PC-9 (cell line): ENCODE data around the gene NPM1. TPM values are rescaled to one million over a fixed set of nuclear protein-coding genes. Genes with fewer than 3 reads are reported as not detected.
"Not testable (repeated sequence)": the region's sequence is repeated elsewhere in the genome, so short reads cannot be mapped to it uniquely, and the experiment has no call there.

Source experiments
- BruUV-seq: library from RNA; stranded (reverse); fragments of 400-500 nt; replicated peaks from 2 replicates; lab custom pipeline; 2021; lab: Mats Ljungman, UMichigan
- CTCF ChIA-PET: fragments of 300-600 bp; sonication (Branson Sonifier 250); formaldehyde crosslinking; loops from one replicate; lab custom pipeline; 2022; ENCODE audit warnings: antibody characterized with exemption; lab: Charles Lee
- POLR2A ChIA-PET: fragments of 300-600 bp; sonication (Branson Sonifier 250); formaldehyde crosslinking; loops from one replicate; lab custom pipeline; 2022; ENCODE audit warnings: antibody characterized with exemption; ENCODE audit not compliant: unreplicated experiment; lab: Charles Lee
- DNase-seq, 2 experiments: peaks; one replicate each; pipeline versions ENCODE4 v3.0.0 to v3.0.0-alpha.2; 2015 to 2022; ENCODE audit warnings: mixed read lengths in 1 of 2
- H2AFZ ChIP-seq: fragments of 200-600 bp; sonication (generic); 2 replicates; pipeline ENCODE4 v1.8.1; 2017; ENCODE audit warnings: antibody characterized with exemption
- H3F3A ChIP-seq: fragments of 200-600 bp; sonication (generic); 2 replicates; pipeline ENCODE4 v1.8.1; 2017; ENCODE audit warnings: antibody characterized with exemption, mild to moderate bottlenecking, low read depth; ENCODE audit not compliant: insufficient read depth
- H3K27ac ChIP-seq: fragments of 200-600 bp; sonication (generic); 2 replicates; pipeline ENCODE4 v1.6.1; 2016; ENCODE audit warnings: mixed run types
- H3K27me3 ChIP-seq: fragments of 200-600 bp; sonication (generic); 2 replicates; pipeline ENCODE4 v1.6.1; 2016; ENCODE audit warnings: low read depth, mixed run types; ENCODE audit not compliant: insufficient read depth
- H3K36me3 ChIP-seq: fragments of 200-600 bp; sonication (generic); 2 replicates; pipeline ENCODE4 v1.6.1; 2016; ENCODE audit warnings: low read depth, mixed run types
- H3K4me1 ChIP-seq: fragments of 200-600 bp; sonication (generic); replicated peaks from 2 replicates; pipeline ENCODE4 v1.6.1; 2016; ENCODE audit warnings: mixed run types; ENCODE audit not compliant: insufficient read depth
- H3K4me2 ChIP-seq: fragments of 200-600 bp; sonication (generic); 2 replicates; pipeline ENCODE4 v1.6.1; 2017; ENCODE audit warnings: mixed run types
- H3K4me3 ChIP-seq: fragments of 200-600 bp; sonication (generic); 2 replicates; pipeline ENCODE4 v1.6.1; 2016; ENCODE audit warnings: mixed run types
- H3K79me2 ChIP-seq: fragments of 200-600 bp; sonication (generic); 2 replicates; pipeline ENCODE4 v1.6.1; 2017; ENCODE audit warnings: low read depth, mixed run types
- H3K9me2 ChIP-seq: fragments of 200-600 bp; sonication (generic); 2 replicates; pipeline ENCODE4 v1.8.1; 2017; ENCODE audit warnings: mild to moderate bottlenecking; ENCODE audit not compliant: insufficient read depth
- H3K9me3 ChIP-seq: fragments of 200-600 bp; sonication (generic); 2 replicates; pipeline ENCODE4 v1.8.1; 2016; ENCODE audit warnings: low read depth; ENCODE audit not compliant: insufficient read depth
- H4K20me1 ChIP-seq: fragments of 200-600 bp; sonication (generic); 2 replicates; pipeline ENCODE4 v1.8.1; 2017; ENCODE audit not compliant: insufficient read depth
- CTCF ChIP-seq: fragments of 200-600 bp; sonication (generic); conservative IDR thresholded peaks from 2 replicates; pipeline ENCODE4 v1.6.1; 2017; ENCODE audit warnings: mixed run types, antibody characterized with exemption, mild to moderate bottlenecking, moderate library complexity
- EZH2 ChIP-seq: fragments of 200-600 bp; sonication (generic); IDR thresholded peaks from 2 replicates; pipeline ENCODE4 v1.8.0; 2017; ENCODE audit warnings: antibody characterized with exemption, low read depth
- intact Hi-C: fragments of 100-400 bp; cut with micrococcal nuclease; formaldehyde crosslinking; loops from one replicate; pipeline ENCODE4 v1.10.0; 2022; ENCODE audit not compliant: unreplicated experiment
- total RNA-seq: library from RNA; stranded (reverse); gene quantifications from 2 replicates; pipeline ENCODE4 v1.2.3, GENCODE V29; 2021

The NPM1 gene
- total RNA-seq, 1 experiment from 2014 or later = 2,285 TPM

- Histone ChIP-seq H3K9me2 (no peaks in the 10 kb centered on the region), H3K79me2 (peaks cover 97% of the 10 kb centered on the region), H3K27ac (no peak overlapping the region), H4K20me1 (peaks cover 98% of the 10 kb centered on the region), H3K27me3 (no peaks in the 10 kb centered on the region), H3K4me3 (no peak overlapping the region), H3K36me3 (peaks cover 79% of the 10 kb centered on the region), H2AFZ (no peak overlapping the region), H3K9me3 (no peaks in the 10 kb centered on the region), H3K4me2 (no peak overlapping the region), H3K4me1 (peaks cover 17% of the 10 kb centered on the region), H3F3A (peaks cover 97% of the 10 kb centered on the region)
- POLR2A ChIA-PET = no interaction called here
- intact Hi-C loops = no loop called here
- CTCF ChIA-PET = interaction anchor here (0.7 kb wide), 1 partner anchor 16 kb away, joined by 7 read pairs; no protein-coding TSS in a partner anchor
- no peak for DNase-seq
- TF ChIP-seq CTCF = no peak
- no TSS peak for BruUV-seq
Measured at GRCh38 chr5:171397190-171397589, 9.5 kb downstream of the NPM1 start.

GRCh38 chr5:171397599-171397998 lies 9.9 kb downstream of the NPM1 start:
- peaks cover 76% of the 10 kb centered on the region for H3K36me3 ChIP-seq
- no peak overlapping the region for H3K27ac ChIP-seq
- H3K9me2 ChIP-seq = no peaks in the 10 kb centered on the region
- no peak overlapping the region for H2AFZ ChIP-seq
- intact Hi-C loops = no loop called here
- H3K4me2 ChIP-seq = no peak overlapping the region
- no peaks in the 10 kb centered on the region for H3K27me3 ChIP-seq
- ChIA-PET POLR2A (no interaction called here), CTCF (interaction anchor here (0.7 kb wide), 1 partner anchor 16 kb away, joined by 7 read pairs; no protein-coding TSS in a partner anchor)
- H3F3A ChIP-seq = peaks cover 93% of the 10 kb centered on the region
- H3K4me3 ChIP-seq = no peak overlapping the region
- DNase-seq = no peak
- H3K4me1 ChIP-seq = peaks cover 13% of the 10 kb centered on the region
- H3K9me3 ChIP-seq = no peaks in the 10 kb centered on the region
- no peak for TF ChIP-seq EZH2
- no peak for TF ChIP-seq CTCF
- BruUV-seq = no TSS peak
- peaks cover 94% of the 10 kb centered on the region for H4K20me1 ChIP-seq
- peaks cover 93% of the 10 kb centered on the region for H3K79me2 ChIP-seq

GRCh38 chr5:171398660-171399059 lies 11.0 kb downstream of the NPM1 start:
- H3K9me2 ChIP-seq, H3K9me3 ChIP-seq, H3K4me2 ChIP-seq, intact Hi-C loops, H3K27ac ChIP-seq, H3K27me3 ChIP-seq, POLR2A ChIA-PET, BruUV-seq, CTCF ChIA-PET, H3K4me3 ChIP-seq, H2AFZ ChIP-seq, H3K4me1 ChIP-seq, DNase-seq: not testable (repeated sequence)
- Histone ChIP-seq H3F3A (peaks cover 82% of the 10 kb centered on the region), H4K20me1 (peaks cover 83% of the 10 kb centered on the region), H3K36me3 (peaks cover 66% of the 10 kb centered on the region), H3K79me2 (peaks cover 82% of the 10 kb centered on the region)

- H4K20me1 ChIP-seq = peaks cover 74% of the 10 kb centered on the region
- no peaks in the 10 kb centered on the region for H3K27me3 ChIP-seq
- no peak overlapping the region for H3K27ac ChIP-seq
- ChIA-PET POLR2A (interaction anchor here (0.7 kb wide), 1 partner anchor 62 kb away, joined by 5 read pairs; no protein-coding TSS in a partner anchor), CTCF (interaction anchor here (0.6 kb wide), 1 partner anchor 867 kb away, joined by 4 read pairs; no protein-coding TSS in a partner anchor)
- no peak overlapping the region for H3K4me3 ChIP-seq
- H3K4me2 ChIP-seq = no peak overlapping the region
- peaks cover 72% of the 10 kb centered on the region for H3K79me2 ChIP-seq
- no TSS peak for BruUV-seq
- intact Hi-C loops = no loop called here
- H3K9me2 ChIP-seq = no peaks in the 10 kb centered on the region
- H3K9me3 ChIP-seq = no peaks in the 10 kb centered on the region
- no peak for TF ChIP-seq CTCF
- no peak for TF ChIP-seq EZH2
- DNase-seq = no peak
- 0 out of 2 replicates have a peak, but pooled peaks cover 5% of the 10 kb centered on the region for H3K4me1 ChIP-seq
- H3F3A ChIP-seq = peaks cover 73% of the 10 kb centered on the region
- peaks cover 56% of the 10 kb centered on the region for H3K36me3 ChIP-seq
- no peak overlapping the region for H2AFZ ChIP-seq
Measured at GRCh38 chr5:171400169-171400568, 12.5 kb downstream of the NPM1 start.
